Hypothalamus (tissue), 51 donors: ENCODE measurements around the gene VPS37D.
"Not testable (repeated sequence)": the region's sequence is repeated elsewhere in the genome, so short reads cannot be mapped to it uniquely, and the experiment has no call there.

ENCODE experiments used
- DNase-seq, 51 donors: peaks; one replicate each; lab custom pipeline; 2025; lab: John Stamatoyannopoulos, UW

Gene VPS37D

DNA sequence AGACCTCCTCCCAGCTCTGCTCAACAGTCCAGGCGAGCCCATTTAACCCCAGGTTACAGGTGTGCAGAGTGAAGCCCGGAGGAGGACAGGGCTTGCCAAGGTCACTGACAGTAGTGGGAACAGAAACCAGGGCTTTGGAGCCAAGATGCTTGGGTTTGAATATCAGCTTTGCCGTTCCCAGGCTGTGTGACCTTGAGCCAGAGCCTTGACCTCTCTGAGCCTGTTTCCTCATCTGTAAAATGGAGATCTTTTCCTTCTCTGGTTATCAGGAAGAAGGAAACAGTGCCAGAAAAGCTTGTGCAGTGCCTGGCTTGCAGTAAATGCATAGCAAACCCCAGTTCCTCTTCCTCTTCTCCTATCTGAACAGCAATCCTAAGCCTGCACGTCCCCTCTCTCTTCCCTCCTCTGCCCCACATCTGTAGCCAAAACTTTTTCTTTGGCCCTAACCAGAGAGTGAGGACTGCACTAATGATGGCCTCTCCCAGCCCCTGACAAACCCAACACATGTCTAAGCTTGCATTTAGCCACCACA lies 21.9 kb upstream of the VPS37D start:
- no peak for DNase-seq

DNA sequence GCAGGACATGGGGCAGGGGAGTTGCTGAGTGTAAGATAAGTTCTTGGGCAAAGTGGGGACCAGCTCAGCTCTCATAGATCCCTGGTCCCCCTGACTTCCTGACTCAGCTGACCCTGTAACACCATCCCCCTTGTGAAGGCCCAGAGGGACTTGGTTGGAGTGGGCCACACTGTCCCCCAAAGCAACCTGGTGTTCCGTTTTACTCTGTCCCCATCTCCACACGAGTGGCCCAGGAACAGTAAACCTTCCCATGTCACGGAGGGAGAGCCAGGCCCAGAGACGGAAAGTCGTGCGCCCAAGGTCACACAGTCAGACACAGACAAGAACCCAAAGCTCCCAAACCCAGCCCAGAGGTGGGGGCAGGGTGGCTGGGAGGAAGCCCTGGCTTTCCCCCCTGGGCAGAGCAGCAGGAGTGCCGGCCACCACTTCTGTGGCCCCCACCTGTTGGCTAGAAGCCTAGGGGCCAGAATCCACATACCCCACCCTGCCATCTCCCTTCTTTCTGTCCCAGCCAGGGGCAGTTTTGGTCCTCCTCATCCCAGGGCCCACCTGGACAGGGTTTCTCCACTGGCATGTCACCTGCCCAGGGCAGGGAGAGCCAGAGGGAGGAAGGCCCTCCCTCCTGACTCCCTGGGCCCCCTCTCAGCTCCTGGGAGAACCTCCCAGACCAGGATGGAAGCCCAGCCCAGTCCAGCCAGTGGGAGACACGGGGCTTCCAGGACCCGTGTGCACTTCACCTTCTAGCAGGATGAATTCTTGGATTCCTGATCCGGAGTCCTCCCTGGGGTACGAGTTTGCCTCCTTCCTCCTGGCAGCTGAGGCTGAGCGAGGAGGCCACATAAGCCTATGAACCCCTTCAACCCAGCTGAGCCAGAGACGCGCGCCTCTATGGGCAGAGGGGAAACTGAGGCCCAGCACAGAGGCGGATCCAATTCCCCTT lies 20.6 kb upstream of the VPS37D start:
- no peak for DNase-seq

DNA sequence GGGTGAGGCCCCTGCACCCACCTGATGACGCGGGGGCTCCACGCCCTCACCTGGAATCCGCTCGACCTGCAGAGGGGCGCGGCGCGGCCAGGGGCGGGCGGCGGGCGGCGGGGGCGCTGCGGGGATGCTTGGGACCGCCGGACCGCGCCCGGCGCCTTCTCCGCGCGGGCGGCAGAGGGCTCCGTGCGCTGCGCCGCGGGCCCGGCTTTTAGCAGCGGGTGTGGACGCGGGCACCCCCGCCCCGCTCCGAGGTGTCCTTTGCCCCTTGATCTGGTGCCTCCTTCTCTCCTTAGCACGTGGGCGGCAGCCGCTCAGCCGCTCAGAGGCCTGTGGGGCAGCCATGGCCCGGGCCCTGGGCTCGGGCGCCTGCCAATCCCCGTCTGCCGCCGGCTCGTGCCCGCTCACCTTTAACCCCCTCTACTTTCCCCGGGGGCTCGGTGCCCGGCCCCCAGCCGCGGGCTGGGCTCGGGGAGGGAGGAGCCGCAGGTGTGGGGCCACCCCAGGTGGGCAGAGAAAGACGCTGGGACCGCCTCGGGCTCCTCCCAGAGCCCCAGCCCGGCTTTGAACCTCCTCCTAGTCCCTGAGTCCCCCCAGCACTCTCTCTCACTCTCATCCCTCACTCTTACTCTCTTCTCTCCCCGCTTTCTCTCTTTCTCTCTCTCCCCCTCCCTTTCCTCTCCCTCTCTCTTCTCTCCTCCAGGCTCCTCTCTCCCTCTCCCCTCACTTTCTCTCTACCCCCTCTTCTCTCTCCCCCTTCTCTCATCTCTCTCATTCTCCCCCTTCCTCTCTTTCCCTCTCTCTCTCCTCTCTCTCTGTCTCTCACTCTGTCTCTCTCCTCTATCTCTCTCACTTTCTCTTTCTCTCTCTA lies 19.7 kb upstream of the VPS37D start:
- peak in 1 of 51 donors; percentile 11 for DNase-seq

DNA sequence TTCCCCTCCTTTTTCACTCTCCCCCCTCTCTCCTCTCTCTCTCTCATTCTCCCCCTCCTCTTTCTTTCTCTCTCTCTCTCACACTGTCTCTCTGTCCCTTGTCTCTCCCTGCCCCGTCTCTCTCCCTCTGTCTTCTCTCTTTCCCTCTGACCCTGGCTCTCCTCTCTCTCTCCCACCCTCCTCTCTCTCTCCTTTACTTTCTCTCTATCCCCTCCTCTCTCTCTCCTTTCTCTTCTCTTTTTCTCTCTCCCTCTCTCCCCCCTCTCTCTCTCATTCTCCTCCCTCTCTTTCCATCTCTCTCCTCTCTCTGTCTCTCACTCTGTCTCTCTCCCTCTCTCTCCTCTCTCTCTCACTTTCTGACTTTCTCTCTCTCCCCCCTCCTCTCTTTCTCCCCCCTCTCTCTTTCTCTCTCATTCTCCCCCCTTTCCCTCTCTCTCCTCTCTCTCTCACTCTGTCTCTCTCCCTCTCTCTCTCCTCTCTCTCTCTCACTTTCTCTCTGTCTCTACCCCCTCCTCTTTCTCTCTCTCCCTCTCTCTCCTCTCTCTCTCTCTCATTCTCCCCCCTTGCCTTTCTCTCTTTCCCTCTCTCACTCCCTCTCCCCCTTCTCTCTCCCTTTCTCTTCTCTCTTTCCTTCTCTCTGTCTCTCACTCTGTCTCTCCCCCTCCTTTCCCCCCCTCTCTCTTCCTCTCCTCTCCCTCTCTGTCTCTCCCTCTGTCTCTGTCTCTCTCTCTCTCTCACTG lies 18.9 kb upstream of the VPS37D start:
- no peak for DNase-seq

DNA sequence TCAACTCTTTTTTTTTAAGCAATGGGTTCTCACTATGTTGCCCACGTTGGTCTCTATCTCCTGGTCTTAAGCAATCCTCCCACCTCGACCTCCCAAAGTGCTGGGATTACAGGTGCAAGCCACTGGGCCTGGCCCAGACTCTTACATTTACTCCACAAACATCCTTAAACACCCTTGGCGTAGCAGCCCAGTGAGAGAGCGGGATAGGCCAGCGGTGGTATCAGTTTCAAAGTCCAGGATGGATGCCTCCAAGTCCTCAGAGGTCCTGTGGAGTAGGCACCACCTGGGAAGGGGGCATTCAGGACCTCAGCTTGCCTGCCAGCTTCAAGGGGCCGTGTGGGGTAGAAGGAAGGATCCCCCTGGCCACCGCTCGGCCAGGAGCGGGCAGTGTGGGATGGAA lies 18.1 kb upstream of the VPS37D start:
- no peak for DNase-seq

DNA sequence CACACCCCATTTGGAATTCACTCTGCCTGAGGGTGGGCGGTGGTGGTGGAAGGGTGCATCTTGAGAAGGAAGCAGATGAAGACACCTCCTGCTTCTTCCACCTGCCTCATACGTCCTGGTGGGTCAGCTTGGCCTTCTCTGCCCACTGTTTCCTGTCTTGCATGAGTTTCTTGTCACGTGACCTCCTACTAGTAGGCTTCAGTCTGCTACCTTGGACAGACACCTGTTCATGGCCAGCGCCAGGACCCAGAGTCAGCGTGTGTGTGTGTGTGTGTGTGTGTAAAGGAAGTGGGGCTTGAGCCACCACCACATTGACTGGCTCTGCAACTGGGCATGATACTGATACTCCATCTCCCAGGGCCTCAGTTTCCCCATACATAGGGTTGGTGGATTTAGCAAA lies 17.1 kb upstream of the VPS37D start:
- DNase-seq = no peak

DNA sequence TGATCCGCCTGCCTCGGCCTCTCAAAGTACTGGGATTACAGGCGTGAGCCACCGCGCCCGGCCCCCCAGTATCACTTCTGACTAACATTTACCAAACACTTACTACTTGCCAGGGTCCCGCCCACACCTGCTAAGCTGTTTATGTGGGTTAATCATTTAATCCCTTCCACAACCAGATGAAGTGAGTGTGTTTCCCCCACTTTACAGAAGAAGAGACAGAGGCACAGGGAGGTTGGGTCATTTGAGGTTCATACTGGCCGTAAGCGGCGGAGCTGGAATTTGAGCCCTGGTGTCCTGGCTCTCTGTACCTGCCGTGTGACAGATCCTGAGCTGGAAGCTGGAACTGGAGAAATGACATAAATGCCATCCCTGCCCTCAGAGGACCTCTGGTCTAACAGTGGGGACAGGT lies 15.1 kb upstream of the VPS37D start:
- peak in 1 of 51 donors; percentile 16 for DNase-seq

DNA sequence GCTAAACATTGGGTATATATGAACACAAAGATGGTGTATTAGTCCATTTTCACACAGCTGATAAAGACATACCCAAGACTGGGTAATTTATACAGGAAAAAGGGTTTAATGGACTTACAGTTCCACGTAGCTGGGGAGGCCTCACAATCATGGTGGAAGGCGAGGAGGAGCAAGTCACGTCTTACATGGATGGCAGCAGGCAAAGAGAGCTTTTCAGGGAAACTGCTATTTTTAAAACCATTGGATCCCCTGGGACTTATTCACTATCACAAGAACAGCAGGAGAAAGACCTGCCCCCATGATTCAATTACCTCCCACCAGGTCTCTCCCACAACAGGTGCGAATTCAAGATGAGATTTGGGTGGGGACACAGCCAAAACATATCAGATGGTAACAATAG lies 12.3 kb upstream of the VPS37D start:
- DNase-seq = not testable (repeated sequence)

DNA sequence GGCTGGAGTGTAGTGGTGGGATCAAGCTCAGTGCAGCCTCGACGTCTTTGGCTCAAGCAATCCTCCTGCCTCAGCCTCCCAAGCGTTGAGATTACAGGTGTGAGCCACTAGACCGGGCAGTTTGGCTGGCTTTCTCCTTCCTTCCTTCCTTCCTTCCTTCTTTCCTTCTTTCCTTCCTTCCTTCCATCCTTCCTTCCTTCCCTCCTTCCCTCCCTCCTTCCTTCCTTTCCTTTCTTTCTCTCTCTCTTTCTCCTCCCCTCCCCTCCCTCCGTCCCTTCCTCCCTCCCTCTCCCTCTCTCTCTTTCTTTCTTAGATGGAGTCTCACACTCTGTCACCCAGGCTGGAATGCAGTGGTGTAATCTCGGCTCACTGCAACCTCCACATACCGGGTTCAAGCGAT lies 7.6 kb upstream of the VPS37D start:
- no peak for DNase-seq

DNA sequence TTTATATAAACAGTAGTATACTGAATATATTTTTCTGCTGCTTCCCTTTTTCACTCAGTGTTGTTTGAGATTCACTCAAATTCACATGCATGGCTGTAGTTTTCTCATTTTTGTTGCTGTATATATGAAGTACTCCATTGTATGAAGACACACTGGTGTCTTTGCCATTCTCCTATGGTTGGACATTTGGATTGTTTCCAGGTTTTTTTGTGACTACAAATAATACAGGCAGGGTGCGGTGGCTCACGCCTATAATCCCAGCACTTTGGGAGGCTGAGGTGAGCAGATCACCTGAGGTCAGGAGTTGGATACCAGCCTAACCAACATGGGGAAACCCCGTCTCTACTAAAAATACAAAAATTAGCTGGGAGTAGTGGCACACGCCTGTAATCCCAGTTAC lies 7.0 kb upstream of the VPS37D start:
- DNase-seq = not testable (repeated sequence)

DNA sequence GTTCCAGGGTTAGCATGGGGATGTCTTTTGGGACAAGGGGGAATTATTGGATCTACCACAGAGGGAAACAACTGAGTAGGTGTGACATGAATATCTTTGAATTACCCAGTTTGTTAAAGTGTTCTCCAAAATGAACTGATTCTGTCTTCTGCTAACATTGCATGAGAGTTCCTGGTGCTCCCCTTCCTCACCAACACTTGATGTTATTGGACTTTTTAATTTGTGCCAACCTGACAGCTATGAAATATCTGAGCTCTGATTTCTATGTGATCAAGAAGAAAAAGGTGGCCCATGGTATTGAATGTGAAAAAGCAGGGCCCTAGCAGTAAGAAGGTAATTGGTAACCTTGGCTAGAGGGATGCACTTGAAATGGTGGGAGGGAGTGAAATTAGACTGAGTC lies 4.6 kb upstream of the VPS37D start:
- DNase-seq = no peak

DNA sequence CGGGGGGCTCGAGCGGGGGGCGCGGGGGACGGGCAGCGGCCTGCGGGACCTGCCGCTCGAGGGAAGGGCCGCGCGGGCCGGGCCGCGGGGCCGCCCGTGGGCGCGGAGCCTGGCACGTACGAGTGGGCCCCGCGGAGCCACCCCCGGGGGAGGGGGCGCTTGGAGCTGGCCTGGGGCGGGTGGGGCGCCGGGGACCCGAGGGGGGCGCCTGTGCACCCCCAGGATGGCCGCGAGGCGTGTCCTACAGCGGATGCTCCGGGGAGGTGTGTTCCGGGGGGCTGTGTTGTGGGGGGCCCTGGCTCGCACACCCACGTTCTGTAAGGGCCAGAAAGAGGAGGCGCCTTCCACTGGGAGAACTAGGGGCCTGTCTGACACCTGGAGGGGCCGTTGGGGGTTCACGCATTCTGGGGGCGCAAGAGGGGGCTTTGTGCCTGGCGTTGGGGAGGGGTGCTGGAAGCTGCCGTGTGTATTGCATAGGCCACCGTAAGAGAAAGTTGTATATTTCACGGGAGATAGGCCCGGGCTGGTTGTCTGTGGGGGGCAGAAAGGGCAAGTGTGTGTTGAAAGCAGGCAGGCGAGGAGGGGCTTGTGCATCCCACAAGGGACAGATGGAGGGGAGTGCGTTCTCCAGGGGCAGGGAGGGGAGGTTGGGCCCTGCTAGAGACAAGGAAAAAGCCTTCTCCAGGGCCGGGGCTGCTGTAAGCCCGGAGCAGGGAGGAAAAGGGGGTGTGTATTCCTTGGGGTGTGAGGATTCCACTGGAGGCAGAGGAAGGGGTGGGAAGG lies 663 bp downstream of the VPS37D start:
- peak in 4 of 51 donors; percentile 10 to 63 (median 41) for DNase-seq

DNA sequence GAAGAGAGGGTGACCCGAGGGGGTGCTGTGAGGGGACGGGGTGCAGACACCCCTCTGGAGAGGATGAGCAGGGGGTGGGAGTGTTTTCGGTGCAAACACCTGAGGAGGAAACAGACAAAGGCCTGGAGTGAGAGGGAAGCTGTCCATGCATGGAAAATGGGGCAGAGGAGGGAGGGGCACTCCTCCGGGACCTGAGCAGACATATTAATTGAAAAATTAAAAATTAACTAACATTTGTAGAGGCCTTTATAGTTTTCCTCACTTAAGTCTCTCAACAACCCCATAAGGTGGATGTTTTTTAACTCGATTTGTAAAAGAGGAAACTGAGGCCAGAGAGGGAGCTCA lies 1.2 kb downstream of the VPS37D start:
- DNase-seq = no peak

DNA sequence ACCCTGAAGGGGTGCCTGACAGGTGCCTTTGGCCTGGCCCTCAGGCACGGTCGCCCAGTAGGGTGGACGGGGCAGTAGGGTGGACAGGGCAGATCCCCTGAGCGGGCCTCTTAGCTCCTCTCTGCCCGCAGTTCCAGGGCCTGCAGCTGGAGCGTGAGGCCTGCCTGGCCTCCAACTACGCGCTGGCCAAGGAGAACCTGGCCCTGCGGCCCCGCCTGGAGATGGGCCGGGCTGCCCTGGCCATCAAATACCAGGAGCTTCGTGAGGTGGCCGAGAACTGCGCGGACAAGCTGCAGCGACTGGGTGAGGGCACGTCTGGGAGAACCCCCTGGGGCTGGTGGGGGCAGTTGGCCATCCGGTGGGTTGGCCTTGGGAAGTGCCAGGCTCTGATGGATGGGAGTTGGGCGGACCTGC lies 1.7 kb downstream of the VPS37D start:
- no peak for DNase-seq

DNA sequence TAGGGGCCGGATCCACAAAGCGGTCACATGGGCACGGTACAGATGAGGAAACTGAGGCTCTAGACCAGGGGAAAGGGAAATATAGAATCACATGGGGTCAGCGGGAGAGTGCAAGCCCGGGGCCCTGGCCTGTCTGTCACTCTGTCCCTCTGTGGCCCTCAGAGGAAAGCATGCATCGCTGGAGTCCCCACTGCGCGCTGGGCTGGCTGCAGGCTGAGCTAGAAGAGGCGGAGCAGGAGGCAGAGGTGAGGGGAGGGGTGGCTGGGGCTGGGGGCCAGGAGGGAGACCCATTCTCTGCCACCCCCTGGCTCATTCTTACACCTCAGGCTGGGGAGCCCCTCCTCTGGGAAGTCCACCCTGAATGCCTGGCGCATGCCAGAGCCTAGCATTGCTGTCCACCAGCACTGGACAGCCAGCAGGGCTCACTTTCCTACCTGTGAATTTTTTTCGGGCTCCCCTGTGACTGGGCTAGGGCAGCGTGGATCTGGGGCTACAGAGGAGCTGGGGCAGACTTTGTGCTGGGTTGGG lies 2.3 kb downstream of the VPS37D start:
- DNase-seq = no peak

DNA sequence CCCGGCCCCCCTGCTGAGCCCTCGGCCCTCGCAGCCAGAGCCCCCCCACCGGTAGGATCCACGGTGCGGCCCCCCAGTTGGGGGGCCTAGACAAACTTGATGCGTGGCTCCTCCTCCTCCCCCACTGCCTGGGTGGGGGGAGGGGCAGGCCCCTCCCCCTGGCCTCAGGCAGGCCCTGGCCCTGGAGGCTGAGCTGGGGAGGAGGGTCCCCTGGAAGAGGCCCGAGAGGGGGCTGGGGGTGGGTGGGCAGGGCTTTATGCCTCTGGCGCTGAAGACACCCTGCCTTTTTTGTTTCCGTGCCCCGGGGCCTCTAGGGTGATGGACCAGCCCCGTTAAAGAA lies 3.7 kb downstream of the VPS37D start:
- no peak for DNase-seq

DNA sequence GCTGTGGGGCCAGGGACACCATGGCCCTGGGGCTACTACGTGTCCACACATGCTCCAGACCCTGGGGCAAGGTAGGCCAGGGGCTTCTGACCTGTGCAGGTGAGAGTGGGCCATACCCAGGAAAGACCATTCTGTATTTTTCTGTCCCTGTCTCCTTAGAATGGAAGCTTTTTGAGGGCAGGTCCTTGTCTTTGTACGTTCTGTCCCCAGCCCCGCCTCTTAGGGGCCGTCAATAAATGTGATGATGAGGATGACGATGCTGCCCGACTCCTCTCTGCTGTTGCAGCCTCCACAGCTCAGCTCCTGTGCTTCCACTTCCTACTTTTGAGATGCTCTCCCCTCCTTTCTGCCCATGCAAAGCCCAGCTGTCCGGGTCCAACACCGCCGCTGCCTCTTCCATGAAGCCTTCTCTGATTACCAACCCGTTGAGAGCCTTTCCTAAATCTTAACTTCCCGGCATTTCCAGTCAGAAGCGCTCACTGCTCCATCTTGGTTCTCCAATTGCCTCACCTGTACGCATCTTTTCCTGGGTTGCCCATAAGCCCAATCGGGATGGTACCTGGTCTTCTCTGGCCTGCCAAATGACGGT lies 4.3 kb downstream of the VPS37D start:
- DNase-seq = no peak

DNA sequence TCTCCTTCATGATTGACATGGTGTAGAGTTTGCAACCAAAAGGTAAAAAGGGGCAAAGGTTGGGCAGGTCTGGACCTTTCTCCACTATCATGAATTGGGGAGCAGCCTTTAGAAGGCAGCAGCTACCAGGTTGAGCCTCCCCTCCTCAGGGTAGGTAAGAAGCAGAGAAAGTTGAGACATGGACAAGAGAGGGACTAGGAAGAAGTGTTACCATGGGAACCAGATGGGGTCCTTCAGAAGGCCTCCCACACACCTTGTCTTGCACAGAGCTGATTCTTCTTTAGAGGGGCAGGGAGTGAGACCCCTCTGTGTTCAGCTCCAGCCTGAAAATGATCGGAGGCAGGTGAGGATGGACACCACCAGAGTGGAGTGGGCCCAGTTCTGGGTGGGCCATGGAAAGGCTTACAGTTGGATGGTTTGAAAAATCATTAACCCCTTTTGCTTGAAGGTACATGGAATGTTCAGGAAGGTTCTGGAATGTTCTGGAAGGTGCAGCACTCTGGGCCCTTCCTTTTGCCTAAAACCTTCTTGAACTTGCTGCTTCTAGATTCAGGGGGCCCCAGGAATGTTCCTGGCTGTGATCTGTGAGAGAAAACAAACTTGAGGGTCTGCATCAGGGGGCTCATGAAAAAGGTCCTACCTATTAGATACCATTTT lies 7.0 kb downstream of the VPS37D start:
- DNase-seq = peak in 1 of 51 donors; percentile 2

DNA sequence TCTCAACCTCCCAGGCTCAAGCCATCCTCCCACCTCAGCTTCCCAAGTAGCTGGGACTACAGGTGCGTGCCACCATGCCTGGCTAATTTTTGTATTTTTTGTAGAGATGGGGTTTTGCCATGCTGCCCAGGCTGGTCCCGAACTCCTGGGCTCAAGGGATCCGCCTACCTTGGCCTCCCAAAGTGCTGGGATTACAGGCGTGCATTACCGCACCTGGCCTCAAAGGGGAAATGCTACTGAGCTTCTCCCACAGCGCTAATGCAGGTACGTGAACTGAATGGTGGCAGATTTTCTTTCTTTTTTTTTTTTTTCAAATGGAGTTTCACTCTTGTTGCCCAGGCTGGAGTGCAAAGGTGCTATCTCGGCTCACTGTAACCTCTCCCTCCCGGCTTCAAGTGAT lies 8.4 kb downstream of the VPS37D start:
- not testable (repeated sequence) for DNase-seq
